HepG2 (cell line): Measurements from ENCODE around the gene SOBP. TPM values are rescaled to one million over a fixed set of nuclear protein-coding genes. Genes with fewer than 3 reads are reported as not detected.
A peak's percentile ranks its signal among the peaks of the same experiment; 100 is the strongest.

Experiments used
- IRF2 ChIP-seq: IDR thresholded peaks from 2 replicates; pipeline ENCODE4 v1.6.1; 2018; ENCODE audit warnings: missing genetic modification reagents, missing compliant biosample characterization
- KDM5A ChIP-seq: fragments of 200-600 bp; sonication (generic); IDR thresholded peaks from 2 replicates; pipeline ENCODE4 v1.7.0; 2018; ENCODE audit warnings: antibody characterized with exemption, mild to moderate bottlenecking, low read length, borderline replicate concordance
- PHF5A ChIP-seq: IDR thresholded peaks from one replicate; pipeline ENCODE4 v1.6.1; 2018; ENCODE audit warnings: low read depth, missing genetic modification reagents; ENCODE audit not compliant: unreplicated experiment
- RAD21 ChIP-seq: fragments of 450-650 bp; formaldehyde crosslinking; IDR thresholded peaks from 2 replicates; pipeline ENCODE4 v1.5.0; 2020; ENCODE audit warnings: mild to moderate bottlenecking
- TEAD3 ChIP-seq: optimal IDR thresholded peaks from 2 replicates; pipeline ENCODE3; 2016; ENCODE audit warnings: borderline replicate concordance
- ZNF121 ChIP-seq: sonication (generic); formaldehyde crosslinking; IDR thresholded peaks from 2 replicates; pipeline ENCODE4 v1.5.0; 2020; ENCODE audit warnings: mild to moderate bottlenecking, missing genetic modification reagents
- ZNF44 ChIP-seq: sonication (generic); formaldehyde crosslinking; IDR thresholded peaks from 2 replicates; pipeline ENCODE4 v1.5.1; 2020; ENCODE audit warnings: mild to moderate bottlenecking, missing genetic modification reagents
- ZSCAN29 ChIP-seq: sonication (generic); formaldehyde crosslinking; conservative IDR thresholded peaks from 2 replicates; pipeline ENCODE4 v1.4.0; 2020; ENCODE audit warnings: mild to moderate bottlenecking, missing genetic modification reagents
- ZSCAN31 ChIP-seq: sonication (generic); formaldehyde crosslinking; IDR thresholded peaks from 2 replicates; pipeline ENCODE4 v1.5.0; 2020; ENCODE audit warnings: low read depth, mild to moderate bottlenecking, missing genetic modification reagents
- polyA plus RNA-seq, 8 experiments: library from polyadenylated mRNA; depleted of rRNA in 3 of 8; stranded (reverse) in 7 of 8; unstranded in 1 of 8; fragments of >200 nt; fragmentation: Illumina TruSeq in 4 of 8; extraction: Trizol in 4 of 8; gene quantifications; 2 replicates each; pipeline versions ENCODE4 v1.2.1 to v1.2.3, GENCODE V29; 2011 to 2016; ENCODE audit warnings: low read depth in 4 of 8, missing spikeins in 1 of 8, mixed read lengths in 1 of 8; ENCODE audit not compliant: insufficient read depth in 1 of 8
- total RNA-seq, 5 experiments: library from RNA; depleted of rRNA; stranded (reverse); fragments of >200 nt; fragmentation: Illumina TruSeq; extraction: Trizol; gene quantifications; 2 replicates each; pipeline ENCODE4 v1.2.3, GENCODE V29; 2016; ENCODE audit warnings: low read depth in 1 of 5
- TF ChIP-seq, protein P1 (sequence below): sonication (generic); formaldehyde crosslinking; IDR thresholded peaks from 2 replicates; pipeline ENCODE4 v1.4.0; 2020; ENCODE audit warnings: low read depth, mild to moderate bottlenecking, missing genetic modification reagents
- TF ChIP-seq, protein P2 (sequence below): sonication (generic); formaldehyde crosslinking; IDR thresholded peaks from 2 replicates; pipeline ENCODE4 v1.8.0; 2023; ENCODE audit warnings: mild to moderate bottlenecking, missing genetic modification reagents
- TF ChIP-seq, protein P3 (sequence below): sonication (generic); formaldehyde crosslinking; IDR thresholded peaks from 2 replicates; pipeline ENCODE4 v1.5.0; 2020; ENCODE audit warnings: mild to moderate bottlenecking, missing genetic modification reagents
- TF ChIP-seq, protein P4 (sequence below): IDR thresholded peaks from 2 replicates; pipeline ENCODE4 v1.6.1; 2012; ENCODE audit warnings: low read length, improper control_type of control experiment
- TF ChIP-seq, protein P5 (sequence below): sonication (generic); formaldehyde crosslinking; IDR thresholded peaks from 2 replicates; pipeline ENCODE4 v1.9.0; 2021; ENCODE audit warnings: missing genetic modification reagents, borderline replicate concordance
- TF ChIP-seq, protein P6 (sequence below): IDR thresholded peaks from 2 replicates; pipeline ENCODE4 v1.6.1; 2016; ENCODE audit warnings: mild to moderate bottlenecking

SOBP gene
- total and polyA plus RNA-seq, 2 of the 13 experiments (the other 11 are each of a cell fraction or from before 2014, with no cell fraction given) = 1.5 to 6.9 TPM

DNA sequence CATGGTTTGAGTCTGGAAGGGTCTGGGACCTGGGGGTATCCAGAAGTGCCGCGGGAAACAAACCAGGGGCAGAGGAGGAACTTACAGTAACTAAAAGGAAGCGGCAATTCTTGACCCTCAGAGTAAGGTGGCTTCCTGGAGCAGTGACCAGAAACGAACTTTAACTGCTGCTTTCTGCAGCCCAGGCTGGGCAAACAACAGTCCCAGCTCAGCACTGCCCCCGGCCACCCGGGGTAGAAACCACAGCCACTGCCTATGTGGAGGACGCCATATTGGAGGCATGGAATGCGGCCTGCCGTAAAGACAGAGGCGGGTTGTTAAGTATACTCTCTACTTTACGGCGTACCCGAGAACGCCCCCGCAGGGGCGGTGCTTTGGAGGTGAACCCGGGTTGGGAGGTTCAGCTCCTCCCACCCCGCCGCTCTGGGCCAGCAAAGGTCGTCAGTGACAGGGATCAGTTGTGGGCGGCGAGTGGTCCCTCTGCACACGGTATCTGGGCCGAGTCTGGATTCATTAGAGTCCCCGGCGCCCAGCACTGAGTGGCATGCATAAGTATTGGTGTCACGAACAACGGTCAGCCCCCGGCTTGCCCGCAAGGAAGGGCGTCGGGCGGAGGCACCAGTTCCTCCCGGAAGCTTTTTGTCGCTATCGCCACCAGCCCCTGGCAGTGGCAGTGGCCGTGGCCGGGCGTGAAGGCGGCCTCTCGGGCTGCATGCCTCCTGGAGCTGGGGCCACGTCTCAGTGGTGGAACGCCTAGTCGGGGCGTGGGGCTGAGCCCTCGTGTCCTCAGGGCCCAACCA lies 30.4 kb upstream of the SOBP start, which contains the start of gene PDSS2 (continued):
- TF ChIP-seq, protein P1, sequence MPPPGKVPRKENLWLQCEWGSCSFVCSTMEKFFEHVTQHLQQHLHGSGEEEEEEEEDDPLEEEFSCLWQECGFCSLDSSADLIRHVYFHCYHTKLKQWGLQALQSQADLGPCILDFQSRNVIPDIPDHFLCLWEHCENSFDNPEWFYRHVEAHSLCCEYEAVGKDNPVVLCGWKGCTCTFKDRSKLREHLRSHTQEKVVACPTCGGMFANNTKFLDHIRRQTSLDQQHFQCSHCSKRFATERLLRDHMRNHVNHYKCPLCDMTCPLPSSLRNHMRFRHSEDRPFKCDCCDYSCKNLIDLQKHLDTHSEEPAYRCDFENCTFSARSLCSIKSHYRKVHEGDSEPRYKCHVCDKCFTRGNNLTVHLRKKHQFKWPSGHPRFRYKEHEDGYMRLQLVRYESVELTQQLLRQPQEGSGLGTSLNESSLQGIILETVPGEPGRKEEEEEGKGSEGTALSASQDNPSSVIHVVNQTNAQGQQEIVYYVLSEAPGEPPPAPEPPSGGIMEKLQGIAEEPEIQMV (CRISPR knock-in tag) = peak; percentile 78
- TF ChIP-seq, protein P2, sequence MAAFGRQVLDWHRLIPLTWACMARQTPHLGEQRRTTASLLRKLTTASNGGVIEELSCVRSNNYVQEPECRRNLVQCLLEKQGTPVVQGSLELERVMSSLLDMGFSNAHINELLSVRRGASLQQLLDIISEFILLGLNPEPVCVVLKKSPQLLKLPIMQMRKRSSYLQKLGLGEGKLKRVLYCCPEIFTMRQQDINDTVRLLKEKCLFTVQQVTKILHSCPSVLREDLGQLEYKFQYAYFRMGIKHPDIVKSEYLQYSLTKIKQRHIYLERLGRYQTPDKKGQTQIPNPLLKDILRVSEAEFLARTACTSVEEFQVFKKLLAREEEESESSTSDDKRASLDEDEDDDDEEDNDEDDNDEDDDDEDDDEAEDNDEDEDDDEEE (CRISPR knock-in tag) = no peak; the same call in 1 of the 2 replicates
- TF ChIP-seq RAD21 (CRISPR knock-in tag) (peak; percentile 29; the same call in 1 of the 2 replicates), KDM5A (peak; percentile 50; the same call in 1 of the 2 replicates), IRF2 (CRISPR knock-in tag) (peak; percentile 81), ZNF121 (CRISPR knock-in tag) (peak; percentile 41), PHF5A (CRISPR knock-in tag) (no peak), ZNF44 (CRISPR knock-in tag) (no peak), ZSCAN29 (CRISPR knock-in tag) (0 out of 2 replicates have a peak, but pooled peaks have one; percentile 35), ZSCAN31 (CRISPR knock-in tag) (peak; percentile 62), TEAD3 (CRISPR knock-in tag) (peak; percentile 96)
- TF ChIP-seq, protein P3, sequence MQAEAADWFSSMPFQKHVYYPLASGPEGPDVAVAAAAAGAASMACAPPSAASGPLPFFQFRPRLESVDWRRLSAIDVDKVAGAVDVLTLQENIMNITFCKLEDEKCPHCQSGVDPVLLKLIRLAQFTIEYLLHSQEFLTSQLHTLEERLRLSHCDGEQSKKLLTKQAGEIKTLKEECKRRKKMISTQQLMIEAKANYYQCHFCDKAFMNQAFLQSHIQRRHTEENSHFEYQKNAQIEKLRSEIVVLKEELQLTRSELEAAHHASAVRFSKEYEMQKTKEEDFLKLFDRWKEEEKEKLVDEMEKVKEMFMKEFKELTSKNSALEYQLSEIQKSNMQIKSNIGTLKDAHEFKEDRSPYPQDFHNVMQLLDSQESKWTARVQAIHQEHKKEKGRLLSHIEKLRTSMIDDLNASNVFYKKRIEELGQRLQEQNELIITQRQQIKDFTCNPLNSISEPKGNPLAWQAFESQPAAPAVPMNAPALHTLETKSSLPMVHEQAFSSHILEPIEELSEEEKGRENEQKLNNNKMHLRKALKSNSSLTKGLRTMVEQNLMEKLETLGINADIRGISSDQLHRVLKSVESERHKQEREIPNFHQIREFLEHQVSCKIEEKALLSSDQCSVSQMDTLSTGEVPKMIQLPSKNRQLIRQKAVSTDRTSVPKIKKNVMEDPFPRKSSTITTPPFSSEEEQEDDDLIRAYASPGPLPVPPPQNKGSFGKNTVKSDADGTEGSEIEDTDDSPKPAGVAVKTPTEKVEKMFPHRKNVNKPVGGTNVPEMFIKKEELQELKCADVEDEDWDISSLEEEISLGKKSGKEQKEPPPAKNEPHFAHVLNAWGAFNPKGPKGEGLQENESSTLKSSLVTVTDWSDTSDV (CRISPR knock-in tag) = no peak
- TF ChIP-seq, protein P4, sequence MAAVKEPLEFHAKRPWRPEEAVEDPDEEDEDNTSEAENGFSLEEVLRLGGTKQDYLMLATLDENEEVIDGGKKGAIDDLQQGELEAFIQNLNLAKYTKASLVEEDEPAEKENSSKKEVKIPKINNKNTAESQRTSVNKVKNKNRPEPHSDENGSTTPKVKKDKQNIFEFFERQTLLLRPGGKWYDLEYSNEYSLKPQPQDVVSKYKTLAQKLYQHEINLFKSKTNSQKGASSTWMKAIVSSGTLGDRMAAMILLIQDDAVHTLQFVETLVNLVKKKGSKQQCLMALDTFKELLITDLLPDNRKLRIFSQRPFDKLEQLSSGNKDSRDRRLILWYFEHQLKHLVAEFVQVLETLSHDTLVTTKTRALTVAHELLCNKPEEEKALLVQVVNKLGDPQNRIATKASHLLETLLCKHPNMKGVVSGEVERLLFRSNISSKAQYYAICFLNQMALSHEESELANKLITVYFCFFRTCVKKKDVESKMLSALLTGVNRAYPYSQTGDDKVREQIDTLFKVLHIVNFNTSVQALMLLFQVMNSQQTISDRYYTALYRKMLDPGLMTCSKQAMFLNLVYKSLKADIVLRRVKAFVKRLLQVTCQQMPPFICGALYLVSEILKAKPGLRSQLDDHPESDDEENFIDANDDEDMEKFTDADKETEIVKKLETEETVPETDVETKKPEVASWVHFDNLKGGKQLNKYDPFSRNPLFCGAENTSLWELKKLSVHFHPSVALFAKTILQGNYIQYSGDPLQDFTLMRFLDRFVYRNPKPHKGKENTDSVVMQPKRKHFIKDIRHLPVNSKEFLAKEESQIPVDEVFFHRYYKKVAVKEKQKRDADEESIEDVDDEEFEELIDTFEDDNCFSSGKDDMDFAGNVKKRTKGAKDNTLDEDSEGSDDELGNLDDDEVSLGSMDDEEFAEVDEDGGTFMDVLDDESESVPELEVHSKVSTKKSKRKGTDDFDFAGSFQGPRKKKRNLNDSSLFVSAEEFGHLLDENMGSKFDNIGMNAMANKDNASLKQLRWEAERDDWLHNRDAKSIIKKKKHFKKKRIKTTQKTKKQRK = no peak
- TF ChIP-seq, protein P5, sequence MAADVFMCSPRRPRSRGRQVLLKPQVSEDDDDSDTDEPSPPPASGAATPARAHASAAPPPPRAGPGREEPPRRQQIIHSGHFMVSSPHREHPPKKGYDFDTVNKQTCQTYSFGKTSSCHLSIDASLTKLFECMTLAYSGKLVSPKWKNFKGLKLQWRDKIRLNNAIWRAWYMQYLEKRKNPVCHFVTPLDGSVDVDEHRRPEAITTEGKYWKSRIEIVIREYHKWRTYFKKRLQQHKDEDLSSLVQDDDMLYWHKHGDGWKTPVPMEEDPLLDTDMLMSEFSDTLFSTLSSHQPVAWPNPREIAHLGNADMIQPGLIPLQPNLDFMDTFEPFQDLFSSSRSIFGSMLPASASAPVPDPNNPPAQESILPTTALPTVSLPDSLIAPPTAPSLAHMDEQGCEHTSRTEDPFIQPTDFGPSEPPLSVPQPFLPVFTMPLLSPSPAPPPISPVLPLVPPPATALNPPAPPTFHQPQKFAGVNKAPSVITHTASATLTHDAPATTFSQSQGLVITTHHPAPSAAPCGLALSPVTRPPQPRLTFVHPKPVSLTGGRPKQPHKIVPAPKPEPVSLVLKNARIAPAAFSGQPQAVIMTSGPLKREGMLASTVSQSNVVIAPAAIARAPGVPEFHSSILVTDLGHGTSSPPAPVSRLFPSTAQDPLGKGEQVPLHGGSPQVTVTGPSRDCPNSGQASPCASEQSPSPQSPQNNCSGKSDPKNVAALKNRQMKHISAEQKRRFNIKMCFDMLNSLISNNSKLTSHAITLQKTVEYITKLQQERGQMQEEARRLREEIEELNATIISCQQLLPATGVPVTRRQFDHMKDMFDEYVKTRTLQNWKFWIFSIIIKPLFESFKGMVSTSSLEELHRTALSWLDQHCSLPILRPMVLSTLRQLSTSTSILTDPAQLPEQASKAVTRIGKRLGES (CRISPR knock-in tag) = no peak
- TF ChIP-seq, protein P6, sequence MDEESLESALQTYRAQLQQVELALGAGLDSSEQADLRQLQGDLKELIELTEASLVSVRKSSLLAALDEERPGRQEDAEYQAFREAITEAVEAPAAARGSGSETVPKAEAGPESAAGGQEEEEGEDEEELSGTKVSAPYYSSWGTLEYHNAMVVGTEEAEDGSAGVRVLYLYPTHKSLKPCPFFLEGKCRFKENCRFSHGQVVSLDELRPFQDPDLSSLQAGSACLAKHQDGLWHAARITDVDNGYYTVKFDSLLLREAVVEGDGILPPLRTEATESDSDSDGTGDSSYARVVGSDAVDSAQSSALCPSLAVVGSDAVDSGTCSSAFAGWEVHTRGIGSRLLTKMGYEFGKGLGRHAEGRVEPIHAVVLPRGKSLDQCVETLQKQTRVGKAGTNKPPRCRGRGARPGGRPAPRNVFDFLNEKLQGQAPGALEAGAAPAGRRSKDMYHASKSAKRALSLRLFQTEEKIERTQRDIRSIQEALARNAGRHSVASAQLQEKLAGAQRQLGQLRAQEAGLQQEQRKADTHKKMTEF (CRISPR knock-in tag) = peak; percentile 86
